ENCODE data around the gene ZCCHC14.

ZCCHC14 gene

DNA sequence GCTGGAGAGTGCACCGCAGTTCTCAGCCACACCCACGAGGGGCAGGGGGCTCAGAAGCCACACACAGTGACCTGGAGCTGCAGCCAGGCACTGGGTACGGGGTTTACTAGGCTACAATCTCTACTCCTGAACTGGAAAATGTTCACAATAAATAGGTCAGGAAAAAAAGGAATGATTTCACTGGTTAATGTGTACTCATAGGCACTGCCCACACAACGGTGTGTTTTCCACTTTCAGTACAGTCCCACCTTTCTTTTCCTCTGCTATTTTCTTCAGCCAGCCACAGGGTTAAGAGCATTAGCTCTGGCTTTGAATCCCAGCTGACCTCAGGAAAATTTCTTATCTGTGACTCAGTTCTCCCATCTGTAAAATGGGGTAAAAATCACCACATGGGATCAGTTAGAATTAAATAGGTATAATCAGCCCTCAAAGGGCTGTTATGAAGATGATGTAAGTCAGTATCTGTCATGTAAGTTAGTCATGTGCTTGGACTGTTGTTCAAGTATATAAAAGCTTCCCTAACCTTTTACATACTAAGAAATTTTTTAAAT is 35.7 kb downstream of the ZCCHC14 start:
- DNase-seq (ENCODE audit: low read depth): no peak

DNA sequence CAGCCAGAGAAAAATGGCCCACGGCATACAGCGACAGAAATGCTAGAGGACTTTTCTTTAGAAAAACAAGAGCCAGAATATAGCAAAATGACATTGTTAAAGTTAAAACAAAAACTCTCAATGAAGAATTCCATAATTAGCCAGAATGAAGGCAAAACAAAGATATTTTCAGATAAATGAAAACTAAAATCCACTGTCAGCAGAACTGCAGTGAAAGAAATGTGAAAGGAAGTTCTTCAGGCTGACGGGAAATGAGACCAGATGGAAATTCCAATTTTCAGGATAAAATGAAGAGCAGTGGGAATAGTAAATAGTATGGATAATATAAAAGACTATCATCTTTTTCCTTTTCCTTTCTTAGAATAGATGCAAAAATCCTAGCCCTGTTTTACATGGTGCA is 38.4 kb downstream of the ZCCHC14 start:
- DNase-seq (ENCODE audit: low read depth): no peak

DNA sequence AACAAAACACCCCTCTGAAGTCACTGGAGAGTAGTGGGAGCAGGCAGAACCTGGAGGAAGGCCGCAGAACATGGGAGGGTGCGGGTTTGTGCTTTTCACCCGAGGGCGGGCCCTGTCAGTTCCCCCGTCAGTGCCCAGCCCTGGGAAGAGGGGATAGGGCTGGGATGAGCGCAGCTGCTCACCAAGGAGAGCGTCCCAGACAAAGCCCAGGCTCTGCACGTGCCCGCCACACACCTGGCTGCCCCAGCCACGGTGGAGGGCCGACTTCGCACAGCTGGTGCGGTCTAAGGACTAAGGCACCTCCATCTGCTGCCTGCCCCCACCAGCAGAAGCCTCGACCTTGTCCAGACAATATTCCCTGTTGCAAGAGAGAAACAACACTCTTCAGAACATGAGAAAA is 39.5 kb downstream of the ZCCHC14 start:
- DNase-seq (ENCODE audit: low read depth): no peak

DNA sequence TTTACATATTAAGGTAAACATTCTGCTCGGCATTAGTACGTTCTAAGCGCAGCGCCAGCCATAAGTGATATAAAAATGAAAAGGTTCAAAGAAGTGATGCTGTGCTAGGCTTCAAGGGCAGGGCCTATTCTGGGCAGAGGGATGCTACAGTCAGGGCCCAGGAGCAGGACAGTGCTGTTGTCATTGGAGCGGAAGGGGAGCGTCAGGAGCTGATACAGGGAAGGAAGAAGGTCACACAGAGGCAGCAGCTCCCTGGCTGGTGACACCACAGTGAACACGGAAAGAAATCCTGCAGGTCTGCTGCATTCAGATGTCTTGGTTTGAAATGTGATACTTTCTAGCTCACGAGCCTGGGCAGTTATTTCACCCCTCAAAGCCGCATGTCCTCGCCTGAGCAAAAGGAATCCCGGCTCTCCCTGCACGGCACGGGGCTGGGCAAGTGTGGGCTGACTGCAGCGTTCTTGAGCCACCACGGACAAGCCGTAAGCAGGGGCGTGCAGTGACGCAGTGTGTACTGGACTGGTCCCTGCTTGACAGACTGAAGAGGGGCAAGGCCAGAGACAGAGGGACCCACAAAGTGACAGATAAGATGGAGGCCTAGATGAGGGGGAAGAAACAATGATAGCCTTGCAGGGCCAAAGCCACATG is 41.1 kb downstream of the ZCCHC14 start:
- no peak for DNase-seq (ENCODE audit: low read depth)

DNA sequence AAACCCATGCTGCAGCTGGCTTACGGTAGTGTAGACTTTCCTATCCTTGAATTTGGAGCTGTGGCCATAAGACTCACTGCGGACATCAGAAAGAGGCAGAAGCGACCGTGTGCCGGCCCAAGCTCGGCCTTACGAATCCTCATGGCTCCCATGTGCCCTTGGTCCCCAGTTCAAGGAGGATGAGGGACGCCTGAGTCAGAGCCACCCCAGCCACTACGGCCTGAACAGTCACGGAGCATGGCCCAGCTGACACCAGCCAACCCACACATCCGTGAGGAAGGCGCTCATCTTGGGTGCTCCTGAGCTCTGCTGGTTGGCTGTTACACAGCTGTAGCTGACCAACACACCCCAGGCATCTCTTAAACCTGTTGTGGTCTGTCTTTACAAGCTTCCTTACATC is 44.0 kb downstream of the ZCCHC14 start:
- no peak for DNase-seq (ENCODE audit: low read depth)

DNA sequence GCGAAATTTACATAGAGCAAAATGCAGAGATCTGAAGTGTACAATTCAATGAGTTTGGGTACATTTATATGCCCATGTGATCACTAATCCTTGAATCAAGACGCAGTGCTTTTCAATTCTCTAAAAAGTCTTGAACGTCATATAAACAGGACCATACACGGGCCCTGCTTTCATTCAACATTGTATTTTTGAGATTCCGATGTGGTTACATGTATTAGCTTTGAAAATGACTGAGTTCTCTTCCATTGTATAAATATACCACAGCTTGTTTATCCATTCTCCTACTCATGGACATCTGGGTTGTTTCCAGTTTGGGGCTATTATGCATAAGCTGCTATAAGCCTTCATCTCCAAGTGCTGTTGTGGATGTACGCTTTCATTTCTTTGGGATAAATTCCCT is 45.5 kb downstream of the ZCCHC14 start:
- DNase-seq (ENCODE audit: low read depth): no peak

DNA sequence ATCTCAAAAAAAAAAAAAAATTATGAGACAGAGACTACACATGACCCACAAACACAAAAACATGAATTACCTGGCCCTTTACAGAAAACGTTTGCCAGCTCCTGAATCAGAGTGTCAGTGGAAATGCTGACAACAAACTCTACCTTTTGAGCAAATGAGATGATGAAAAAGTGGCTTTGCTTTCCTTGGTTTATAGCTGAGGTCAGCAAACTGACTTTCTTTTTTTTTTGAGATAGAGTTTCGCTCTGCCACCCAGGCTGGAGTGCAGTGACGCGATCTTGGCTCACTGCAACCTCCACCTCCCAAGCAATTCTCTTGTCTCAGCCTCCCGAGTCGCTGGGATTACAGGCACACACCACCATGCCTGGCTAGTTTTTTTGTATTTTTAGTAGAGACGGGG is 46.3 kb downstream of the ZCCHC14 start:
- no peak for DNase-seq (ENCODE audit: low read depth)

DNA sequence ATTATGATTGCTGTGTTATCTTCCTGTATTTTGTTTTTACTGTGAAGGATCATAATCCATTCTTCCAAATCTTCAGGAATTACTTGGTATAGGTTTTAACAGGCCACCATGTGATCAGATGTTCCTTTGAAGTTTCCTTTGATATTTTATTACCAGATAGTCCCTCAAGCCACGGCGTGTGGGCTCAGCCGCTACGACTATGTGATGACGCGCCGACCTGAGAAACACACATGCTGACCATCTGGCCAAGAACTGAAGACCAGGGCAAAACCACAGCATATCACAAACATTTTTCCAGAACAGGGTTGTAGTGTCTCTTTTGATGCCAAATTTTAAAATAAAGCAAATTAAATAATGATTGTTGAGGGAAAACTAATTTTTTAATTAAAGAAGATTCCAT is 47.3 kb downstream of the ZCCHC14 start:
- no peak for DNase-seq (ENCODE audit: low read depth)

DNA sequence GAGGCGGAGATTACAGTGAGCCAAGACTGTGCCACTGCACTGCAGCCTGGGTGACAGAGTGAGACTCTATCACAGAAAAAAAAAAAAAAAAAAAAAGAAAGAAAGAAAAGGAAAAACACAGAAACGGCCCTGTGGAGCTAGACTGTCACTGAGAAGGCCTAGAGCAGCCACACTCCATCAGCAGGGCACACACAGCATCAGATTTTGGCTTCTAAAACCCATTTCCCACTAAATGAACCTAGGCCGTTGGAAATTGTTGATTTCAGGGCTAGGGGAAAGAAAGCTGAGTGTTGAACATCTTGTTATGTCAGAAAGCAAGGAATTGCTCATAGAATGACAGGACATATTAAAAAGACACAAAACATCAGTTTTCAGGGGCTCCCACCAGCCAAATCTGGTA is 48.9 kb downstream of the ZCCHC14 start:
- DNase-seq (ENCODE audit: low read depth): no peak

DNA sequence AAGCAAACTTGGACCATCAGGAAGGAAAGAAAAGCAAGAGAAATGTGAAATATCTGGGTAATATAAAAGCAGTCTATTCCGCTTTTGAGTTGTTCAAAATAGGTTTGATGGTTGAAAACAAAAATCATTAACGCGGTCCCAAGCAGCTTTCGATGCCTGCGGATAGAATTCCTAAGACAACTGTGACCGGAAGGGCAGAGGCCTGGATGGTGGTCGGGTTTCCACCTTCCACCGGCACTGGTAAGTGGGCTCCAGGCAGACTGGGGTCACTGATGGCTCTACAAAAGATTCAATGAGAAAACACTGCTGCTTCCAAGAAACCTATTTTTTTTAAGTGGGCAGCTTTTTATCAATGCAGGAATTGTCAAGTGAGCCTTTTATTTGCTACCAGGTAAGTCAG is 49.8 kb downstream of the ZCCHC14 start:
- no peak for DNase-seq (ENCODE audit: low read depth)

DNA sequence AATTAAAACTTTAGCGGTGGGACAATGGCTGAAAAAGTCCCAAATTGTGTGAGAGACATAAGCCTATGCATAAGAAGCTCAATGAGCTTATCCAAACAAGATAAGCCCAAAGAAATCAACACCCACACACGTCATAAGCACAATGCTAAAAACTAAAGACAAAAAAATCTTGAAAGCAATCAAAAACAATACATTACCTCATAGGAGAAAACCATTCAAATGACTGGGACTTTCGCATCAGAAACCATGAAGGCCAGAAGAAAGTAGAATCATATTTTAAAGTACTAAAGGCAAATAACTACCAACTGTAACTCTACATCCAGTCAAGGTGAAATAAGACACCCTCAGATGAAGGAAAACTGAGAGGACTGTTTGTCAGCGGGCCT is 50.2 kb downstream of the ZCCHC14 start:
- DNase-seq (ENCODE audit: low read depth): no peak

DNA sequence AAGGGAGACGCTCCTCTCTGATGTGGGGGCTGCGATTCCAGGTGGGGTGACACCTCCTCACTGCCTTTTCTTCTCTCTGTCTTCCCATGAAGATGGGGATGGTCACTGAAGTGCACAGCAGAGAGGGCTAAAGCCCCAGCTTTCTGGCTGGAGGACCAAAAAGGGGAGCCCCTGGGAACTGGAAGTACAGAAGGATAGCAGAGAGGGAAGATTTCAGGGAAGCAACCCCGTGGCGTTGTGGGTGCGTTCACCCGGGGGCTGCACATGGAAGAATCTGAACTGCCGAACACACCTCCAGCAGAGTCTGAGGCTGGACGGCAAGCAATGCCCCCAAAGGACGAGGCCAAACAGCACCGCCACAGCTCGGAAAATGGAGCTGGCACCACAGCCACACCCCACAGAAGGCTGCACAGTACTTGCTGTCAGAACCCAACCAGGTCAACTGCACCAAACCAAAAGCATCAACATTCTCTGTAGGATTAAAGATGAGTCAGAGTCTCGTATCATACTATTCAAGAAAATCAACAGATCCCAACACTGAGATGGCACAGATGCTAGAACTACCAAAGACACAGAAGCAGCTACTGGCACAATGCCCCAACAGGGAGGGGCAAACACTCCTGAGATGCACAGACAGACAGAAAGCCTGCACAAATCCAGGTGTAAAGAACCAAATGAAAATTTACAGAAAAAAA is 50.8 kb downstream of the ZCCHC14 start:
- DNase-seq (ENCODE audit: low read depth): no peak

DNA sequence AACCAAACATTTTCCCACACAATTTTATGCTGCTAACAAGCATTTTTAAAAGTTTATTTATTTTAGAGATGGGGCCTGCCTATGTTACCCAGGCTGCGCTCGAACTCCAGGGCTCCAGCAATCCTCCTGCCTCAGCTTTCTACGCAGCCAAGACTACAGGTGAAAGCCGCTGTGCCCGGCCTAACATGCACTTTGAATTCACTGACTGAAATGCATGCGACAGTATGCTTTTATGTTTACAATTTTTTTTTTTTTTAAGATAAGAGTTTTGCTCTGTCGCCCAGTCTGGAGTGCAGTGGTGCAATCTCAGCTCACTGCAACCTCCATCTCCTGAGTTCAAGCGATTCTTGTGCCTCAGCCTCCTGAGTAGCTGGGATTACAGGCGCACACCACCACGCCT is 52.9 kb downstream of the ZCCHC14 start:
- DNase-seq (ENCODE audit: low read depth): no peak

DNA sequence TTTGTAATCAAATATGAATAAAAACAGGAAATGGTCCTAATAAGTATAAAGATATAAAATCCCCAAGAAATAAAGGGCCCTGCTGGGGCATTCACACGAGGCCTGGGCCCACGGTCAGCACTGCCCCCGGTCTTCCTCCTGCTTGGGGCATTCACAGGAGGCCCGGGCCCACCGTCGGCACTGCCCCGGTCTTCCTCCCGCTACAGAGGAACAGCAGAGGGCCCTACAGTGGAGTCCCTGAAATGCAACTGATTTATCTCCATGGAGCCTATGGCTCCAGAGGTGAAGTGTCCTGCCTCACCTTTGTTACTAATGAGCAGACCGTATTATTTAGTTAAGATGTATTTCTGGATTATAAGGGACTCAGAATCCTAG is 54.2 kb downstream of the ZCCHC14 start:
- no peak for DNase-seq (ENCODE audit: low read depth)

DNA sequence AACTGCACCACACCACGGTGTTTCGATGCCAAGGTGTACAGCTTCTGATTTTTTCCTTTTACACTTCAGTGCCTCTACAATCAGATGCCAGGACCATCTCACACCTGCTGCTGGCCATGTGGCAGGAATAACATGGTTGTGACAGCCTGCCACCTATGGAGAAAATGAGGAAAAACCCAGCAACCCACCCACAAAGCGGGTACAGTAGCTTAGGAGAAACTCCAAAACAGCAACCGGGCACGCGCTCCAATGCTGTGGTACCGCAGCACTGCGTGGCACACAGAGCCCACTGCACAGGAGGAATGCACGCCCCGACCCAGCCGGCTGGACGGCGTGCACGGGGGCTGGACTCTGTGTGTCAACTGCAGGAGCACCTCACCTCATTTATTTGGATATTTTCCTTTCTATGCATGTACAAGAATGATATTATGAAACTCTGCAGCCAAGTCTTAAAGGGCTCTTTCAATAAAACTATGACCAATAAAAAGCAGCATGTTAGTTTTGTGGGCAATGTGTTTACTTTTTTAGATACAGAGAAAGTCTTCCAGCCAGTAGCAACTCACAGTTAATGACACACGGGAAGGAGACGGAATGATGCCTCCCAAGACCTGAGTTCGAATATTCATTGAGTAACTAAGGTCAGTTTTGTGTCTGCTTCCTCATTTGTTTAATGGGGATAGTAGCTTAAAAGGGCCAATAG is 54.8 kb downstream of the ZCCHC14 start:
- DNase-seq (ENCODE audit: low read depth): no peak

DNA sequence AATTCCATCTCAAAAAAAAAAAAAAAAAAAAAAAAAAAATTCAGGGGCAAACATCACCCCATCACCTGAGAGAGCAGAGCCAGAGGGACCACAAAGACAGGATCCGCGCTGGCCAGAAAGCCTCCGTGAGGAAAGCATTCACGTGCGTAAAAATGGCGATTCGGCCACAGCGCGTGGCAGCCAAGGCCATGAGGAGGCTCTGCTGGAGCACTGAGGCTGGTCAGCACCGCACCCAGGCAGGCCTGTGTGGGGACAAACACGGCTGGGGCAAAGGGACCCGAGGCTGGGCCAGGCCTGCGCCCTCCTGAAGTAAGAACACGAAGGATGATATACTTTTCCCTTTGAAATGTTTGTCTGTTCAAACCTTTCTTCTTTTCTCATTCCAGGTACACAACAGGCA is 55.5 kb downstream of the ZCCHC14 start:
- no peak for DNase-seq (ENCODE audit: low read depth)

DNA sequence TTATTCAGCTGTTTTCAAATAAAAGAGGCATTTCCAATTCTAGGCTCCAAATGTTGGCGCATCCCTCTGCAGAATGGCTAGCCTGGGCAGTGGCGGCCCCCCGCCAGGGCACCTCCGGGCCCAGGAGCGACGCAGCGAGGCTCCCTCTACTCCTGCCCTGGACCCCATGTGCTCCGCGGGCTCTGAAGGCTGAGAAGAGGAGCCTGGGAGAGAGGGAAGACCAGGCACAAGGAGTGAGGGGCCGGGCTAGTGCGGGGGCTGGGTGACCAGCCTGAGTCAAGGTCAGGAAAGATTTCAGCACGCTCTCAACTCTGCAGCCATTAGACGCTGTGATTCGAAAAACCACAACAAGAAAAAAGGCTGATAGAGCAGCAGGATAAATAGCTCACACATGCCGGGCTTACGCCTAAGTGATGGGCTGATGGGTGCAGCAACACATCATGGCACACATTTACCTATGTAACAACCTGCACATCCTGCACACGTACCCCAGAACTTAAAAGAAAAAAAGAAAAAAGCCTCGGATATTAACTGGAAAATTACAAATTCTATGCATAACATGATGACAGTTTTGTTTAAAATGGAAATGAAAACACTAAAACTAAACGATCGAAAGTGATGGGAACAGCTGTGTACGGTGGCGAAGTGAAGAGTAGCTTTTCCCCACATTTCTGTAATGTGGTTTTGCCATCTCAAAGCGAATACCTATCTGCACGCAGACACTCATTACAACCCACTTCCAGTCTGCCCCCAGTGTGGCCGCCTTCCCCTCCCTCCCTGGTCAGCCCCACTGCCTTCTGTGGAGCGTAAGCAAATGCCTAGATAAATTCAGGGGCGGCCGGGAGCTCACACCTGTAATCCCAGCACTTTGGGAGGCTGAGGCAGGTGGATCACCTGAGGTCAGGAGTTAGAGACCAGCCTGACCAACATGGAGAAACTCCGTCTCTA is 56.3 kb downstream of the ZCCHC14 start:
- DNase-seq (ENCODE audit: low read depth): no peak

DNA sequence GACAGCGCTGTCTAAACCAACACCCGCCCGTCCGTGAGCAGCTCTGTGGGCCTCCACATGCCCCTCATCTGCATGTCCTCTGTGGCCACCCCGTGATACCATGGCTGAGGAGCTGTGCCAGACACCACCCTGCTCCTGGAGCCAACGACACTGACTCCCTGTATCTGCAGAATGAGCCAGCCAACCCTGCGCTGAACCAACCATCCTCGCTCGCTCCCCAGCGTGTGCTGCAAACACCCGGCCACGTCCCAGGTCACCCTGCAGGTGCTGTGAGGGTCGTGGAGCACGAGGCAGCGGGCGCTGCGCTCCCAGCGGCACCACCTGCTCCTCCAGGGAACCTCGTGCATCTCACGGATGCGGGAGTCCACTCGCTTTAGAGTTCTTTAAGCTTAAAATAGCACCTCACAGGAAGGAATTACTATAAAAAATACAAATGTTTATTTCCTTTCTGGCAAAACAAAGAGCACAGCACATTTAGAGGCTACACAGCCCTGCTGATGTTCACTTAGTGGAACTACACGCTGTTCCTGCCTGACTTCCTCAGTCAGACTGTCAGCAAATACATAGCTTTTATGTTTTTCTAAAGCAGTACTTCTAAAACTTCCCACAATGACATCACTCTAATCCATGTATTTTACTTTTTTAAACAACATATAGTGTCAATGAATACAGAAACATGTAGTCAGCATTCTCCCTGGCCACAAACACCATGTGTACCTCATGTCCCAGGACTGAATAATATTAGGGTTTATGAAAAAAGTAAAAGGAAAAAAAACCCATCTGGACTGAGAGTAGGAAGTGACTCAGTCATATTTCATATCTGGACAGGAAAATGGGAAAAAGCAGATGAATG is 57.2 kb downstream of the ZCCHC14 start:
- no peak for DNase-seq (ENCODE audit: low read depth)

DNA sequence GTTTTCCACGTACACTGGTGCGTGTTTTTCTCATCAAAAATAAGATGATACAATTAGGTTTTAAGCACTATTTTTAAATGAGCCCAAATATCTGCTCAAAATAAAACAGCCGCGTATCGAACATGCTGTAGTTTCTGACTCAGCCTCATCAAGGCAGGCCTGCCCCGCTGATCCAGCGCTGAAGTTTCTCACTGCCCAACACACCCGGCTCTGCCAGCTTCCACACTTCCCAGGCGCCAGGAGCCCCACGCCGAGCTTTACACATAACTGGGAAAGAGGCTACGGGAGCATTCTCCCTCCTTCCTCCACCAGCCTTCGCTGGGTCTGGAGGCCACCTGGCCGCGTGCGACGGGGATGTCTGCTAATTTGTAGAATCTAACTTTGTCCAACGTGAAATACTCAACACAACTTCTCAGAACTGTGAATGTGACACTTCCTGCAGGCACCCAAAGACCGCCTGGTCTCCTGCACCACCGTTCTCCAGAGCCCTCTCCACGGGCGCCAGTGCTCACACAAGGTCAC is 58.6 kb downstream of the ZCCHC14 start:
- no peak for DNase-seq (ENCODE audit: low read depth)

DNA sequence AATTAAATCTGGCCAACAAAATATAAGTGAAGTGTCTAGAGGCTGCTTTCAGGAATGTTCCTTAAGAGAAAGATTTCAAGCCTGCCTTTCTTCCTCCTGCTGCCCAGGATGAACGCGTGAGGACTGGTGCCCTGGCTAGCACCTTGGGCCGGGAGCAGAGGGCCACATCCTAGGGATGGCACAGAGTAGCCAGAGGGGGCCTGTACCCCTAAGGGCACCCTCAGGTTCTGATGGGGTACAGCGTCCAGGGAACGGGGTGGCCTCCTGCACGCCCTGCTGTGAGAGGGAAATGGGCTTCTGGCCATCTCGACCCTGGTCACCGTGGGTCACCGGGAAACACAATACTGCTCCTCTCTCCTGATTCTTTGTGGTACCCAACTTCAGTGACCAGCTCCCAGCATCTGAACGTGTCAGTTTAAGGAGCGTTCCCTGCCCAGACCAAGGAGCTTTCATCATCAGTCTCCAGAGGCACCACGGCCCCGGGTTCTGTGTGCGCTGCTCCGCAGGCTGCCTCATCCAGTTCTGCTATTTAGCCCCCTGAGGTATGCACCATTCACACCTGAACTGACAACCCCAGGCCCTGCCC is 60.4 kb downstream of the ZCCHC14 start:
- no peak for DNase-seq (ENCODE audit: low read depth)

DNA sequence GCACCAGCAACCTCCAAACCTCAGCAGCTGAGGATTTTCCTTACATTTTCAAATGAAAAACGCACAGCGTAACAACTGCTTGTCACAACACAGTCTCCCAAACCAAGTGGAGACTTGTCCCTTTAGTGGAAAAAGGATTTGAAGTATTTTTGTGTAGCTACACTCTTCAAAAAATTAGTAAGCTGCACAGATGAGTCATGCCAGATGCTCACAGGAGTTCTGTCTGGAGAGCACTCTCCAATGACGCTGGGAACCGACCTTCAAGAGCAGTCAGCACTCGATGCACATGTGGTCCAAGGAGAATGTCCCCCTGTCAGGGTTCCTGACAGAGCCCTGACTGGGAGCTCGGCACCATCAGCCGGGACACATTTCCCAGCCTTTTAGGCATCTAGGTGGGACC is 60.9 kb downstream of the ZCCHC14 start:
- peak; percentile 39 for DNase-seq (ENCODE audit: low read depth)

All from GM04503 (cell line).